KOPT-K1 (cell line): Measurements from ENCODE around the gene ZNF17.

Source experiments
- H3K27ac ChIP-seq: fragments of 200-600 bp; sonication (generic); 2 replicates; pipeline ENCODE4 v1.5.1; 2016; ENCODE audit warnings: antibody characterized with exemption, mild to moderate bottlenecking, low read depth, low read length; ENCODE audit not compliant: poor library complexity, severe bottlenecking
- H3K36me3 ChIP-seq: fragments of 200-600 bp; sonication (generic); 2 replicates; pipeline ENCODE4 v1.5.1; 2017; ENCODE audit warnings: antibody characterized with exemption, mild to moderate bottlenecking, low read length, moderate library complexity; ENCODE audit not compliant: insufficient read depth
- H3K9me3 ChIP-seq: fragments of 200-600 bp; sonication (generic); 2 replicates; pipeline ENCODE4 v1.5.1; 2017; ENCODE audit warnings: antibody characterized with exemption, low read length, mild to moderate bottlenecking; ENCODE audit not compliant: insufficient read depth, poor library complexity, severe bottlenecking

The ZNF17 gene

GRCh38 chr19:57395710-57396109 lies 15.3 kb upstream of the ZNF17 start:
- peaks cover 11% of the 10 kb centered on the region for H3K9me3 ChIP-seq
- H3K27ac ChIP-seq = no peak overlapping the region
- H3K36me3 ChIP-seq = peaks cover 63% of the 10 kb centered on the region

DNA sequence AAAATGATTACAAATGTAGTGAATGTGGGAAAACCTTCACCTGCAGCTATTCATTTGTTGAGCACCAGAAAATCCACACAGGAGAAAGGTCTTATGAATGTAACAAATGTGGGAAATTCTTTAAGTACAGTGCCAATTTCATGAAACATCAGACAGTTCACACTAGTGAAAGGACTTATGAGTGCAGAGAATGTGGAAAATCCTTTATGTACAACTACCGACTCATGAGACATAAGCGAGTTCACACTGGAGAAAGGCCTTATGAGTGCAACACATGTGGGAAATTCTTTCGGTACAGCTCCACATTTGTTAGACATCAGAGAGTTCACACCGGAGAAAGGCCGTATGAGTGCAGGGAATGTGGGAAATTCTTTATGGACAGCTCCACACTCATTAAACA lies 12.1 kb upstream of the ZNF17 start:
- Histone ChIP-seq H3K36me3 (peaks cover 71% of the 10 kb centered on the region), H3K27ac (no peak overlapping the region), H3K9me3 (peaks cover 28% of the 10 kb centered on the region)

DNA sequence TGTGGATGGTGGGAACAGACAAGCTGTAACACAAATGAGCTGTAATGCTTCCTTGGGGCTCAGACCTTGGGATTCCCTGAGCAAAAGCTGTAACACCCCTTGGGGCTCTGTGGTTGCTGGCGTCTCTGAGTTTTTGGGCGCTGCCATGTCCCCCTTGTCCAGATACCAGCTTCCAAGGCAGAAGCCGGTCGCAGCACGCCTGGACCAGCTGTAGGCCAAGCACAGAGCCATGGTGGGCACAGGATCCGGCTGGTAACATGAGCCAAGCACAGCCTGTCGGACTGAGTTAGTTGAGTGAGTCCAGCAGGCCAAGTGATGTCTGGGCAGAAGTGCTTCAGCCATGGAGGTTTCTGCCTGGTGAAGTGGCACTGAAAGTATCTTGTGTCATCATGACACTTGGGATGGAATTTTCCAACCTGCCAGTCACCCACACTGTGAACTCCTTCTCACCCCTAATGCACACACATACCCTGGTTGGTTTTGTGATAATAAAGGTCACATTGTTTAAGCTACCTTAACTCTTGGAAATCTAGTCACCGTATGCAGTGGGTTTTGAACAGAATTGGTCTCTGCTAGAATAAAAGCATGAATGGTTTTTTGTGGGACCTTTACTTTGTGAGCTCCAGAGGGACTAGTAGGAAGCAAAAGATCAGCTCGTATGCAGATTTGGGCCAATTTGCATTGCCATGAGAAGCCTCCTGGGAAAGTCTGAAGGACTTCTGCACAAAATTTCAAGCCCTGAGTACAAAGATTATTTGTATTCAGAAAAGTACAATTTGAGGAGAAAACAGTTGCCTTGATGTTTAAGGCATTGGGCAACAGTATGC lies 7.0 kb upstream of the ZNF17 start:
- H3K36me3 ChIP-seq = peaks cover 23% of the 10 kb centered on the region

DNA sequence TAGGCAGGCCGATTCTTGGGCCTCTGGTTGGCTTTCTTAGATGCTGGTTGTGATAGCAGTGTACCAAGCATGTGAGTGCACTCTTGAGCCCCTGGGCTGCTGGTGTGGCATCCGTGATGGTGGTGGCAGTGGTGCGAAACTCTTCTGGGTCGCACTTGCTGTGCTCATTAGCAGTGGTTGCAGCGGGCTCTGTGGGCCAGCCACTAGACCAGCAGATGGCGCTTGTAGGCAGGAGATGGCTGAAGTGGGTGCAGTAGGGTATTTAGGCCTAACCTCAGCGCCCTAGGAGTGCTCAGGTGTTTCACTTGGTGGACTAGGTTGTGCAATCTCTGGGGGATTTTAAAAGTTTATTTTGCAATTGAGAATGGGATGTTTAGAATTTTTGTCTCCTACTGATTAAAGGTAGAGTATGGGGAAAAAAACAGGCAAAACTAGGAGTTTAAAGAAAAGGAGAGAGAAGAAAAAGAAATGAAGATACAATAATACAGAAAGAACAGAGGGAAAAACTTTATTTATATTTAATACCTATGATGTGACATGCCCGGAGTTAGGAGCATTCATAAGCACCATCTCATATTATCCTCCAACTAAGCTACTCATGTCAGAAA lies 4.3 kb upstream of the ZNF17 start:
- peaks cover 19% of the 10 kb centered on the region for H3K9me3 ChIP-seq
- H3K27ac ChIP-seq = no peak overlapping the region
- peaks cover 11% of the 10 kb centered on the region for H3K36me3 ChIP-seq

More for the DNA sequence above, 7.0 kb upstream of the ZNF17 start:
- Histone ChIP-seq H3K9me3 (peaks cover 24% of the 10 kb centered on the region), H3K27ac (no peak overlapping the region)

- H3K36me3 ChIP-seq = peaks cover 65% of the 10 kb centered on the region
- H3K27ac ChIP-seq = no peak overlapping the region
- H3K9me3 ChIP-seq = no peaks in the 10 kb centered on the region
Observed at GRCh38 chr19:57419439-57419838, 8.5 kb downstream of the ZNF17 start.

DNA sequence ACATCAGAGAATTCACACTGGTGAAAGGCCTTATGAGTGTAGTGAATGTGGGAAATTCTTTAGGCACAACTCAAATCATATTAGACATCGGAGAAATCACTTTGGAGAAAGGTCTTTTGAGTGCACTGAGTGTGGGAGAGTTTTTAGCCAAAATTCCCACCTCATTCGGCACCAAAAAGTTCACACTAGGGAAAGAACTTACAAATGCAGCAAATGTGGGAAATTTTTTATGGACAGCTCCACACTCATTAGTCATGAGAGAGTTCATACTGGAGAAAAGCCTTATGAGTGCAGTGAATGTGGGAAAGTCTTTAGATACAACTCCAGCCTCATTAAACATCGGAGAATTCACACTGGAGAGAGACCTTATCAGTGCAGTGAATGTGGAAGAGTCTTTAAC lies 10.1 kb downstream of the ZNF17 start:
- H3K9me3 ChIP-seq = no peaks in the 10 kb centered on the region
- H3K27ac ChIP-seq = no peak overlapping the region
- peaks cover 53% of the 10 kb centered on the region for H3K36me3 ChIP-seq

DNA sequence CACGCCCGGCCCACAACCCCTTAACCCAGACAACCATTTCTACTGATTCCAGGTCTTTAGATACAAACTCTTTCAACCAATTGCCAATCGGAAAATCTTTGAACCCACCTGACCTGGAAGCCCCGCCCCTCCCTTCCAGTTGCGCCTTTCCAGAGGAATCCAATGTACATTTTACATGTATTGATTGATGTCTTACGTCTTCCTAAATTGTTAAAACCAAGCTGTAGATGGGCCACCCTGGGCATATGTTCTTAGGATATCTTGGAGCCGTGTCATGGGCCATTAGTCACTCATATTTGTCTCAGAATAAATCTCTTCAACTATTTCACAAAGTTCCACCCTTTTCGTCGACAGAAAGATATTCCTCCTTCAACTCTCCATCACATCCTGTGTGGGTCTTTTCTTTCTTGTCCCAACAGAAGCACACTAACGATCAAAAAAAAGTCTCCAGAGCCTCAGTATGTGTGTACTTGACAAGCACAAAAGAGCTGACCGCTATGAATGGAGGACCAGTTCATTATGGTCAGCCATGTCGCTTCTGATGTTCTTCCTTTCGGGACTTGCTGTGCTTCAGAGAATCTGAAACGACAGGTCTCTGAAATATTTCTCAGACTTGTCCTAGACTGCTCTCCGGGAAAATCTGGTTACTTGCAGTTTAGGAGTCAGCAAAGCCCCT lies 23.6 kb downstream of the ZNF17 start:
- Histone ChIP-seq H3K27ac (peak overlapping the region; percentile 51), H3K36me3 (peaks cover 19% of the 10 kb centered on the region)

DNA sequence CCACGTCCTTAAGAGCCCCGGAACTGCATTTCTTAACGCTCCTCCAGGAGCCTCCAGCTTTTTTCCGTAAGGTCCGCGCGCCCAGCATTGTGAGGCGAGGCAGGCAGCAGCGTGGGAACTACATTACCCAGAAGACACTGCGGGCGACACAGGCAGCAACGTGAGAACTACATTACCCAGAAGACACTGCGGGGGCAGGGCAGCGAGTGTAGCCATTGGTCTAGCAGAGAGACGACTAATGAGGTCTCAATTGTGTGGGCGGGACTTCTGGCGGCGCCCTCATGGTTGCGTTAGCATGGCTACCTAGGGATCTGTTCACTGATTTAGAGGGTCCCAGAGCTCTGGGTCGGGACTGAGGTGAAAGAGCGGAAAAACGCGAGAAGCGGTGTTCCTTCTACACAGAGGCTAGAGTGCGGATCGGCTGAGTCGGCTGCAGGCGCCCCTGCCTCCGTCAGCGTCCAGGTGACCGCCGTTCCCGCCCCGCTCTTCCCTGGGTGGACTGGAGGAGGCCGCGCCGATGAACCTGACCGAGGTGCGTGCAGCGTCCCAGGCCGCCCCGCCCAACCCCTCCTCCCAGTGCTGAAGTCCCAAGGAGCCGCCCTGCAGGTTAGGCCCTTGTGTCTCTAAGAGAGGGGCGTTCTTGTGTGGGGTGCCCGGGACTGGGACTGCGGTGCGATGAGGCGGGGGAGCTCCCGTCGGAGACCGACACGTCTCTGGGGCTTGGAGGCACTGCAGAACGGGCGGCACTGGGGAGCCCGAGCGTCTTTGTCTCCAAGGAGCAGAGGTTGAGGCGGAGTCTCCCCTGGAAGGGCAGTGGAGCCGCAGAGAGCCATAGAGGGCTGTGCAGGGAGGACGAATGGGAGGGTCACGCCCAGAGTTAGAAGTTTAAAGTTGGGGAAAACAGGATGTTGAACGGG lies 24.4 kb downstream of the ZNF17 start, which contains the start of gene ZNF749:
ZNF749 (plus strand) TSS at position 264 of the 917 bp plus-strand sequence; CDS start at position 518, 254 bp downstream.
- H3K9me3 ChIP-seq = no peaks in the 10 kb centered on the region
- H3K27ac ChIP-seq = peak within 1 kb of the TSS; percentile 51
- peaks cover 23% of the 10 kb centered on the region for H3K36me3 ChIP-seq

More for the DNA sequence above, 23.6 kb downstream of the ZNF17 start:
- H3K9me3 ChIP-seq = no peaks in the 10 kb centered on the region

- H3K36me3 ChIP-seq = peaks cover 23% of the 10 kb centered on the region
- no peaks in the 10 kb centered on the region for H3K9me3 ChIP-seq
- H3K27ac ChIP-seq = peak overlapping the region; percentile 51
Observed at GRCh38 chr19:57436417-57436816, 25.5 kb downstream of the ZNF17 start.

- Histone ChIP-seq H3K9me3 (peaks cover 1% of the 10 kb centered on the region), H3K36me3 (peaks cover 38% of the 10 kb centered on the region), H3K27ac (no peak overlapping the region)
Observed at GRCh38 chr19:57437931-57438330, 27.0 kb downstream of the ZNF17 start.

- Histone ChIP-seq H3K27ac (no peak overlapping the region), H3K36me3 (peaks cover 47% of the 10 kb centered on the region), H3K9me3 (peaks cover 11% of the 10 kb centered on the region)
Observed at GRCh38 chr19:57438925-57439324, 28.0 kb downstream of the ZNF17 start.

DNA sequence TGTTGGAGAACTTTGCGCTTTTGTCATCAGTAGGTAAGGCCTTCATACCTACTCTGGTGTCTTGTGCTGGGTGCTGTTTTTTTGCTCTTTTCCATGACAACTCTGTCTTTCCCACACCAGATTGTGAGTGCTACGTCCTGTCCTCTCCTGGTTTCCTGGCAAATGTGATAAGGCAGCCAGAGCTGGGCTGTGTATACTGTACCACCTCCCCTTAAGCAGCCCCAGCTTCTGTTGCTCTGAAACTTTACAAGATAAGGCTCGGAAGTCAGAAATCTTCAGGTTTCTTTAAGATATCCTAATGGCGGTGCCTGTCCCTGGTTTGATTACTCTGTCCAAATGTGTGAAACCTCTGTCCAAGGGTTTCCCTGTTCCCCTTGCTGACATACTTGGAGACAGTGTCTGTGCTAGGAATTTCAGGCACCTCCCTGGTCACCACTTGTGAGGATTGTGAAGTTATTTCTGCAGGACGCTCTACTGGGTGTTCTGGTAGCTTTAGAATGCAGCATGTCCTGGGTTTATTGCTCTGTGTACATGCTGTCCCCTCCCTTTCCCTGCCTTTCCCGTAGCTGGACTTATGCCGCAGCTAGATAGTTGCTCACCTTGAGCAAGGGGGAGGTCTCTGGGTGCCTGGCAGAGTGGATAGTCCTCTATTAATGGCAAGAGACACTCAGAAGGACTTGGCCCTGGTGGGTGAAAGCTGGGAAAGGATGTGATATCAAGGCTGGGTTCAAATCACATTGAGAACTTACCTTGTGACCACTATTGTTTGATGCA lies 31.2 kb downstream of the ZNF17 start:
- no peak overlapping the region for H3K27ac ChIP-seq
- H3K36me3 ChIP-seq = peaks cover 70% of the 10 kb centered on the region
- peaks cover 25% of the 10 kb centered on the region for H3K9me3 ChIP-seq

DNA sequence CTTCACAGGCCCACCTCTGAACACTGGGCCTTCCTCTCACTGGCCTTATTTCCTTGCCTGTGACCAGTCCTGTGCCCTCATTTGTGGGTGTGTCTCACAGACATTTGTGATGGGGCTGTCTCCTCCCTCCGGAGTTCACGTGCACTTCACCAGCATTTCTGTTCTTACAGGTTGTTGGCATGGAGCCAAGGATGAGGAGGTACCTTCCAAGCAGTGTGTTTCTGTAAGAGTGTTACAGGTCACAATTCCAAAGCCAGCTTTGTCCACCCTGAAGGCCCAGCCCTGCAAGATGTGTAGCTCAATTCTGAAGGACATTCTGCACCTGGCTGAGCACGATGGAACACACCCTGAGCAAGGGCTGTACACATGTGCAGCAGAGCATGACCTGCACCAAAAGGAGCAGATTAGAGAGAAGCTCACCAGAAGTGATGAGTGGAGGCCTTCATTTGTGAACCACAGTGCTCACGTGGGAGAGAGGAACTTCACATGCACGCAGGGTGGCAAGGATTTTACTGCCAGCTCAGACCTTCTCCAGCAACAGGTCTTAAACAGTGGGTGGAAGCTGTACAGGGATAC lies 32.2 kb downstream of the ZNF17 start:
- Histone ChIP-seq H3K27ac (no peak overlapping the region), H3K36me3 (peaks cover 64% of the 10 kb centered on the region), H3K9me3 (peaks cover 25% of the 10 kb centered on the region)
